GM23248 (cell line): Measurements from ENCODE around the gene CDC27.

Experiments
- EZH2 ChIP-seq: fragments of 200-600 bp; sonication (generic); IDR thresholded peaks from 2 replicates; pipeline ENCODE4 v1.6.1; 2018; ENCODE audit warnings: antibody characterized with exemption, mild to moderate bottlenecking; ENCODE audit not compliant: insufficient read depth, poor library complexity, severe bottlenecking
- EZH2phosphoT487 ChIP-seq: fragments of 200-600 bp; sonication (generic); IDR thresholded peaks from 2 replicates; pipeline ENCODE4 v1.6.1; 2018; ENCODE audit warnings: antibody characterized with exemption, moderate library complexity, mild to moderate bottlenecking, low read depth; ENCODE audit not compliant: insufficient read depth

GRCh38 chr17:47179141-47179540 lies 10.0 kb downstream of the CDC27 start:
- TF ChIP-seq EZH2 (no peak), EZH2phosphoT487 (no peak)
